ENCODE data around the gene NECAB3.

NECAB3 gene

GRCh38 chr20:33696448-33696847, 22.2 kb upstream of the NECAB3 start:
- DNase-seq, result no peak

GRCh38 chr20:33694639-33695012, 20.4 kb upstream of the NECAB3 start:
- DNase-seq, result no peak

GRCh38 chr20:33693741-33694638, 19.8 kb upstream of the NECAB3 start:
- DNase-seq, result no peak

- DNase-seq, result no peak
Measured at GRCh38 chr20:33693289-33693688, 19.1 kb upstream of the NECAB3 start.

GRCh38 chr20:33689973-33690372, 15.7 kb upstream of the NECAB3 start:
- DNase-seq, result no peak

GRCh38 chr20:33689493-33689892, 15.3 kb upstream of the NECAB3 start:
- no peak for DNase-seq

GRCh38 chr20:33688938-33689424, 14.8 kb upstream of the NECAB3 start:
- DNase-seq, result no peak

- DNase-seq, result no peak
Measured at GRCh38 chr20:33687993-33688937, 14.0 kb upstream of the NECAB3 start.

GRCh38 chr20:33687370-33687915, 13.2 kb upstream of the NECAB3 start:
- DNase-seq, result no peak

- no peak for DNase-seq
Measured at GRCh38 chr20:33686984-33687366, 12.7 kb upstream of the NECAB3 start.

- DNase-seq, result peak; percentile 93
Measured at GRCh38 chr20:33686100-33686983, 12.1 kb upstream of the NECAB3 start, which contains the start of gene E2F1. E2F1 (minus strand) TSS chr20:33686385; CDS start chr20:33686264, 121 bp downstream.

- DNase-seq, result peak; percentile 54
Measured at GRCh38 chr20:33685328-33686099, 11.3 kb upstream of the NECAB3 start.

- no peak for DNase-seq
Measured at GRCh38 chr20:33684533-33685327, 10.5 kb upstream of the NECAB3 start.

- no peak for DNase-seq
Measured at GRCh38 chr20:33681728-33682353, 7.6 kb upstream of the NECAB3 start.

GRCh38 chr20:33681288-33681687, 7.1 kb upstream of the NECAB3 start:
- no peak for DNase-seq

- DNase-seq, result no peak
Measured at GRCh38 chr20:33680686-33681085, 6.5 kb upstream of the NECAB3 start.

GRCh38 chr20:33679758-33680485, 5.7 kb upstream of the NECAB3 start:
- DNase-seq, result no peak

GRCh38 chr20:33677991-33678702, 3.9 kb upstream of the NECAB3 start:
- DNase-seq, result no peak

Data from NCI-H1092 (cell line).